Left ventricle myocardium inferior (tissue), 1 donor: ENCODE measurements around the gene ARL5C. TPM values are rescaled to one million over a fixed set of nuclear protein-coding genes. Genes with fewer than 3 reads are reported as not detected.
A peak's percentile ranks its signal among the peaks of the same experiment; 100 is the strongest.
"Not testable (repeated sequence)": the region's sequence is repeated elsewhere in the genome, so short reads cannot be mapped to it uniquely, and the experiment has no call there.

Source experiments
- DNase-seq: peaks from one replicate; pipeline ENCODE4 v3.0.0-alpha.2; 2020
- H3K27ac ChIP-seq: fragments of 200-600 bp; replicated peaks from 2 replicates; pipeline ENCODE4 v1.8.0; 2021
- H3K27me3 ChIP-seq: fragments of 200-600 bp; 2 replicates; pipeline ENCODE4 v1.8.0; 2021; ENCODE audit warnings: low read depth
- H3K36me3 ChIP-seq: fragments of 200-600 bp; 2 replicates; pipeline ENCODE4 v1.8.0; 2021
- H3K4me1 ChIP-seq: fragments of 200-600 bp; 2 replicates; pipeline ENCODE4 v1.8.0; 2021
- H3K4me3 ChIP-seq: fragments of 200-600 bp; 2 replicates; pipeline ENCODE4 v1.8.0; 2021; ENCODE audit warnings: mild to moderate bottlenecking, moderate library complexity
- H3K9me3 ChIP-seq: fragments of 200-600 bp; replicated peaks from 2 replicates; pipeline ENCODE4 v1.8.0; 2021
- CTCF ChIP-seq: fragments of 200-600 bp; IDR thresholded peaks from 2 replicates; pipeline ENCODE4 v1.8.0; 2021; ENCODE audit warnings: antibody characterized with exemption, mild to moderate bottlenecking, borderline replicate concordance
- intact Hi-C: fragments of 100-400 bp; cut with micrococcal nuclease; formaldehyde crosslinking; loops from one replicate; pipeline ENCODE4 v1.11.0; 2022
- total RNA-seq: library from RNA; stranded (reverse); fragmentation: NEBNext Ultra II Directional; extraction: Animal tissue kit (Norgen Biotek cat#: 25700); gene quantifications from one replicate; pipeline ENCODE4 v1.2.1, GENCODE V29; 2021
- donor health status: DM: no; HTN: yes; CAD: no; lungs with severe emphysema.

ARL5C gene
- total RNA-seq, 1 donor from 2014 or later, result not detected

- Histone ChIP-seq H3K4me3 (no peak overlapping the region), H3K4me1 (no peaks in the 10 kb centered on the region), H3K9me3 (no peaks in the 10 kb centered on the region), H3K36me3 (no peaks in the 10 kb centered on the region), H3K27ac (no peak overlapping the region), H3K27me3 (peaks cover 3% of the 10 kb centered on the region)
- intact Hi-C loops, result no loop called here
- no peak for DNase-seq
- no peak for TF ChIP-seq CTCF
Measured at GRCh38 chr17:39122991-39123390, 43.0 kb downstream of the ARL5C start.

GRCh38 chr17:39121919-39122318 lies 44.0 kb downstream of the ARL5C start:
- H3K36me3 ChIP-seq, DNase-seq, H3K9me3 ChIP-seq, H3K27me3 ChIP-seq, H3K4me1 ChIP-seq, H3K4me3 ChIP-seq, intact Hi-C loops, H3K27ac ChIP-seq: not testable (repeated sequence)

GRCh38 chr17:39118674-39119419 lies 47.1 kb downstream of the ARL5C start:
- intact Hi-C loops, result no loop called here
- Histone ChIP-seq H3K4me3 (no peak overlapping the region), H3K27me3 (peaks cover 3% of the 10 kb centered on the region), H3K4me1 (no peaks in the 10 kb centered on the region), H3K9me3 (no peaks in the 10 kb centered on the region), H3K36me3 (no peaks in the 10 kb centered on the region), H3K27ac (no peak overlapping the region)
- DNase-seq, result no peak
- TF ChIP-seq CTCF, result no peak

GRCh38 chr17:39116224-39116623 lies 49.7 kb downstream of the ARL5C start:
- Histone ChIP-seq H3K4me1 (no peaks in the 10 kb centered on the region), H3K4me3 (no peak overlapping the region), H3K27ac (no peak overlapping the region), H3K36me3 (no peaks in the 10 kb centered on the region), H3K27me3 (peaks cover 17% of the 10 kb centered on the region), H3K9me3 (no peaks in the 10 kb centered on the region)
- no peak for TF ChIP-seq CTCF
- intact Hi-C loops, result no loop called here
- no peak for DNase-seq

- intact Hi-C loops, result no loop called here
- no peaks in the 10 kb centered on the region for H3K9me3 ChIP-seq
- H3K27me3 ChIP-seq, result peaks cover 21% of the 10 kb centered on the region
- peaks cover 7% of the 10 kb centered on the region for H3K4me1 ChIP-seq
- no peak overlapping the region for H3K4me3 ChIP-seq
- H3K36me3 ChIP-seq, result no peaks in the 10 kb centered on the region
- no peak for DNase-seq
- TF ChIP-seq CTCF, result no peak
- H3K27ac ChIP-seq, result peak overlapping the region; percentile 27
Measured at GRCh38 chr17:39115135-39115534, 50.8 kb downstream of the ARL5C start.

GRCh38 chr17:39114723-39115122 lies 51.2 kb downstream of the ARL5C start:
- no peak for TF ChIP-seq CTCF
- Histone ChIP-seq H3K9me3 (no peaks in the 10 kb centered on the region), H3K27ac (peak overlapping the region; percentile 27), H3K36me3 (no peaks in the 10 kb centered on the region), H3K4me3 (no peak overlapping the region), H3K4me1 (peaks cover 7% of the 10 kb centered on the region), H3K27me3 (peaks cover 21% of the 10 kb centered on the region)
- no peak for DNase-seq
- intact Hi-C loops, result no loop called here
